Measurements from ENCODE around the gene SLC7A14.

DNA sequence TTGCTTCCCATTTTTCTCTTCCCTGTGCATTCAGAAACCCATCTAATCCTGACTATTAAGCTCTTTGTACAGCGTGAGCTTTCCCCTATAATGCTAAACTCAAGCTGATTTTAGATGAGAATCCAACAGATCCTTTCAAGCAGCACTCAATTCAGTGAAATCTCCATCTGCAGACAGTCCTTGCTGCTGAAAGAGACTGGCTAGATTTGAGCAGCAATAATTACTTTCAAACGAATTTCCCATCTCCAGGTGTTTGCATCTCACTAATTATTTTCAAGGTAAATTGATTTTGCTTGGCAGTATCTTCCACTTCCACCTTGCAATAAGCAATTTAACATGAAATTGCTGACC lies 49.5 kb upstream of the SLC7A14 start:
- TF ChIP-seq CHD1 (IDR thresholded peaks at IDR 0.05; ENCODE audit: low read depth, low read length) (no peak), MAFK (IDR thresholded peaks at IDR 0.05; ENCODE audit: low read depth, low read length) (no peak), SMC3 (IDR thresholded peaks at IDR 0.05; ENCODE audit: low read depth, low read length) (no peak), POLR2A (IDR thresholded peaks at IDR 0.05; ENCODE audit: low read depth, low read length) (no peak), RAD21 (IDR thresholded peaks at IDR 0.05; ENCODE audit: low read length) (no peak), BHLHE40 (IDR thresholded peaks at IDR 0.05; ENCODE audit: low read depth, low read length) (no peak), RFX5 (IDR thresholded peaks at IDR 0.05; ENCODE audit: low read depth, low read length) (no peak), NFE2L2 (IDR thresholded peaks at IDR 0.05; ENCODE audit: low read depth, low read length) (no peak), RCOR1 (IDR thresholded peaks at IDR 0.05; ENCODE audit: insufficient replicate concordance, low read length) (no peak)
- TF ChIP-seq, protein P1, sequence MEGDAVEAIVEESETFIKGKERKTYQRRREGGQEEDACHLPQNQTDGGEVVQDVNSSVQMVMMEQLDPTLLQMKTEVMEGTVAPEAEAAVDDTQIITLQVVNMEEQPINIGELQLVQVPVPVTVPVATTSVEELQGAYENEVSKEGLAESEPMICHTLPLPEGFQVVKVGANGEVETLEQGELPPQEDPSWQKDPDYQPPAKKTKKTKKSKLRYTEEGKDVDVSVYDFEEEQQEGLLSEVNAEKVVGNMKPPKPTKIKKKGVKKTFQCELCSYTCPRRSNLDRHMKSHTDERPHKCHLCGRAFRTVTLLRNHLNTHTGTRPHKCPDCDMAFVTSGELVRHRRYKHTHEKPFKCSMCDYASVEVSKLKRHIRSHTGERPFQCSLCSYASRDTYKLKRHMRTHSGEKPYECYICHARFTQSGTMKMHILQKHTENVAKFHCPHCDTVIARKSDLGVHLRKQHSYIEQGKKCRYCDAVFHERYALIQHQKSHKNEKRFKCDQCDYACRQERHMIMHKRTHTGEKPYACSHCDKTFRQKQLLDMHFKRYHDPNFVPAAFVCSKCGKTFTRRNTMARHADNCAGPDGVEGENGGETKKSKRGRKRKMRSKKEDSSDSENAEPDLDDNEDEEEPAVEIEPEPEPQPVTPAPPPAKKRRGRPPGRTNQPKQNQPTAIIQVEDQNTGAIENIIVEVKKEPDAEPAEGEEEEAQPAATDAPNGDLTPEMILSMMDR (conservative IDR thresholded peaks at IDR 0.05; ENCODE audit: low read depth, low read length) = no peak
- TF ChIP-seq, protein P2, sequence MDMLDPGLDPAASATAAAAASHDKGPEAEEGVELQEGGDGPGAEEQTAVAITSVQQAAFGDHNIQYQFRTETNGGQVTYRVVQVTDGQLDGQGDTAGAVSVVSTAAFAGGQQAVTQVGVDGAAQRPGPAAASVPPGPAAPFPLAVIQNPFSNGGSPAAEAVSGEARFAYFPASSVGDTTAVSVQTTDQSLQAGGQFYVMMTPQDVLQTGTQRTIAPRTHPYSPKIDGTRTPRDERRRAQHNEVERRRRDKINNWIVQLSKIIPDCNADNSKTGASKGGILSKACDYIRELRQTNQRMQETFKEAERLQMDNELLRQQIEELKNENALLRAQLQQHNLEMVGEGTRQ (IDR thresholded peaks at IDR 0.05; ENCODE audit: low read depth, low read length) = no peak

Measured in IMR-90 (cell line).